Stimulated activated CD4-positive, alpha-beta T cell treated with anti-CD3 and anti-CD28 coated beads, Interleukin-1b, Interleukin-23, amount 100 ng/mL, for 1 hour (primary cell): ENCODE measurements around the gene POLE2.
"Not testable (repeated sequence)": the region's sequence is repeated elsewhere in the genome, so short reads cannot be mapped to it uniquely, and the experiment has no call there.

Source experiments
- DNase-seq, 2 donors: peaks; one replicate each; pipeline ENCODE4 v3.0.0-alpha.2; 2020; ENCODE audit warnings: low read depth in 2 of 2

The POLE2 gene

GRCh38 chr14:49659526-49660455 is 28.2 kb downstream of the POLE2 start:
- no peak for DNase-seq

- DNase-seq, result not testable (repeated sequence)
Measured at GRCh38 chr14:49657500-49657899, 30.5 kb downstream of the POLE2 start.

- DNase-seq, result no peak
Measured at GRCh38 chr14:49654511-49654910, 33.5 kb downstream of the POLE2 start.

GRCh38 chr14:49653508-49653907 is 34.5 kb downstream of the POLE2 start:
- no peak for DNase-seq

- no peak for DNase-seq
Measured at GRCh38 chr14:49642163-49642562, 45.9 kb downstream of the POLE2 start.

GRCh38 chr14:49641697-49642129 is 46.3 kb downstream of the POLE2 start:
- no peak for DNase-seq

GRCh38 chr14:49640540-49641417 is 47.2 kb downstream of the POLE2 start:
- DNase-seq, result no peak

- no peak for DNase-seq
Measured at GRCh38 chr14:49637534-49638078, 50.4 kb downstream of the POLE2 start.

GRCh38 chr14:49636866-49637265 is 51.1 kb downstream of the POLE2 start:
- no peak for DNase-seq

GRCh38 chr14:49634547-49635334 is 53.3 kb downstream of the POLE2 start, which contains the start of gene DNAAF2:
Gene DNAAF2 (minus strand): TSS chr14:49635244. CDS start chr14:49635149, 95 bp downstream.
- DNase-seq, result peak; percentile 30 to 32

- DNase-seq, result peak; percentile 86 to 88
Measured at GRCh38 chr14:49633640-49634546, 54.1 kb downstream of the POLE2 start.

GRCh38 chr14:49623941-49624839 is 63.8 kb downstream of the POLE2 start:
- DNase-seq, result no peak

GRCh38 chr14:49623387-49623786 is 64.6 kb downstream of the POLE2 start:
- no peak for DNase-seq

GRCh38 chr14:49622022-49622607 is 65.9 kb downstream of the POLE2 start:
- DNase-seq, result no peak

- peak in 1 of 2 donors; percentile 29 for DNase-seq
Measured at GRCh38 chr14:49621114-49621881, 66.7 kb downstream of the POLE2 start.

GRCh38 chr14:49620182-49621113 is 67.6 kb downstream of the POLE2 start, which contains the start of the genes MGAT2 and RPL36AL:
Gene MGAT2 (plus strand): TSS chr14:49620799. CDS start chr14:49621269, 470 bp downstream.
Gene RPL36AL (minus strand): TSS chr14:49620626. CDS start chr14:49619104, 1,522 bp downstream.
- DNase-seq, result peak; percentile 78 to 79

- DNase-seq, result no peak
Measured at GRCh38 chr14:49619730-49620129, 68.3 kb downstream of the POLE2 start.
